H1 (cell line): ENCODE measurements around the gene NAPA. TPM values are rescaled to one million over a fixed set of nuclear protein-coding genes. Genes with fewer than 3 reads are reported as not detected.

ENCODE experiments used
- RBBP5 ChIP-seq: IDR thresholded peaks from 2 replicates; pipeline ENCODE4 v1.7.1; 2012; ENCODE audit warnings: low read depth, mild to moderate bottlenecking, inconsistent platforms, low read length, moderate library complexity, borderline replicate concordance
- SUZ12 ChIP-seq: fragments of 200-600 bp; sonication (generic); IDR thresholded peaks from 2 replicates; pipeline ENCODE4 v1.6.1; 2012; ENCODE audit warnings: mild to moderate bottlenecking, inconsistent platforms, low read length, moderate library complexity, mixed read lengths
- TEAD4 ChIP-seq: IDR thresholded peaks from 2 replicates; pipeline ENCODE4 v1.6.1; 2012; ENCODE audit warnings: low read depth, low read length, inconsistent platforms, mixed read lengths
- polyA plus RNA-seq, 7 experiments: library from polyadenylated mRNA; depleted of rRNA in 3 of 7; stranded (reverse) in 5 of 7; unstranded in 2 of 7; fragments of >200 nt in 5 of 7; fragments of 200-250 nt in 2 of 7; gene quantifications; 1 replicate in 5 of 7; 2 replicates in 1 of 7; 4 replicates in 1 of 7; pipeline versions ENCODE4 v1.2.1 to v1.2.3, GENCODE V29; 2011 to 2013; ENCODE audit warnings: missing spikeins in 2 of 7, mixed read lengths in 2 of 7
- total RNA-seq: library from RNA; stranded (reverse); fragmentation: NEBNext Ultra II Directional; extraction: Animal tissue kit (Norgen Biotek cat#: 25700); gene quantifications from 2 replicates; pipeline ENCODE4 v1.2.1, GENCODE V29; 2021
- TF ChIP-seq, protein P1 (sequence below): IDR thresholded peaks from 2 replicates; pipeline ENCODE4 v1.6.1; 2012; ENCODE audit warnings: inconsistent platforms

Gene NAPA
- total and polyA plus RNA-seq, 2 of the 8 experiments (the other 6 are each of a cell fraction or from before 2014, with no cell fraction given) = 58.5 to 78.2 TPM

- no peak for TF ChIP-seq SUZ12
- TF ChIP-seq, protein P1, sequence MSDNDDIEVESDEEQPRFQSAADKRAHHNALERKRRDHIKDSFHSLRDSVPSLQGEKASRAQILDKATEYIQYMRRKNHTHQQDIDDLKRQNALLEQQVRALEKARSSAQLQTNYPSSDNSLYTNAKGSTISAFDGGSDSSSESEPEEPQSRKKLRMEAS = no peak
- TF ChIP-seq RBBP5 = no peak
- no peak for TF ChIP-seq TEAD4
Observed at GRCh38 chr19:47458672-47459071, 56.2 kb downstream of the NAPA start (continued).
